NB4 (cell line): ENCODE results near the gene PCDHGA1.

ENCODE experiments used
- DNase-seq: peaks from one replicate; pipeline ENCODE4 v3.0.0; 2010; ENCODE audit warnings: low read depth
- H3K4me3 ChIP-seq: one replicate; pipeline ENCODE4 v1.5.1; 2011; ENCODE audit warnings: mild to moderate bottlenecking, low read depth, low read length, moderate library complexity
- MYC ChIP-seq: IDR thresholded peaks from 2 replicates; pipeline ENCODE4 v1.6.1; 2011; ENCODE audit warnings: low read depth, low read length
- POLR2A ChIP-seq: IDR thresholded peaks from 2 replicates; pipeline ENCODE4 v1.6.1; 2011; ENCODE audit warnings: mild to moderate bottlenecking; ENCODE audit not compliant: insufficient read length; ENCODE audit errors: extremely low read depth
- TF ChIP-seq, protein P1 (sequence below): IDR thresholded peaks from 2 replicates; pipeline ENCODE4 v1.6.1; 2011; ENCODE audit warnings: low read depth, low read length
- TF ChIP-seq, protein P2 (sequence below): IDR thresholded peaks from one replicate; pipeline ENCODE4 v1.5.1; 2012; ENCODE audit warnings: low read depth, low read length

Gene PCDHGA1

DNA sequence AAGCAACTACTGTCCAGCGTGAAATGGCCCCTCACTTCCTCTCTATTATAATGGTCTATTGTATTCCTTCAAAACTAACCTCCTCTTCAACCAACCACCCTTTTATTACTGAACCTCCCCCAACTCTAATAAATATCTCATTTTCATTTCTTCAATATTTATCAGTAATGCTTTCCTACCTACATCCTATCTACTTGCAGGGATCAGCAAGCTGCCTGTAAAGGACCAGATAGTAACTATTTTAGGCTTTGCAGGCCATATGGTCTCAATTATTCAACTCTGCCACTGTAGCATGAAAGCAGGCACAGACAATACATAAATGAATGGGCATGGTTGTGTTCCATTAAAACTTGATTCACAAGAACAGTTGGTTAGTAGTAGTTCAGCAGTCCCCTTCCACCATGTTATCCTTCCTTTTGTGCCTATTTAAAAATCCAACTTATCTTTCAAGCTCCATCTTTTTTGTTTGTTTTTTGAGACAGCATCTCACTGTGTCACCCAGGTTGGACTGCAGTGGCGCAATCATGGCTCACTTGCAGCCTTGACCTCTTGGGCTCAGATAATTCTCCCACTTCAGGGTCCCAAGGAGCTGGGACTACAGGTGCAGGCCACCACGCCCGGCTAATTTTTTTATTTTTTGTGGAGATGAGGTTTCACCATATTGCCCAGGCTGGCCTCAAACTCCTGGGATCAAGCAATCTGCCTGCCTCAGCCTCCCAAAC is 204.3 kb downstream of the PCDHGA1 start:
- no peak overlapping the region for H3K4me3 ChIP-seq
- TF ChIP-seq MYC (no peak), POLR2A (no peak)
- TF ChIP-seq, protein P1, sequence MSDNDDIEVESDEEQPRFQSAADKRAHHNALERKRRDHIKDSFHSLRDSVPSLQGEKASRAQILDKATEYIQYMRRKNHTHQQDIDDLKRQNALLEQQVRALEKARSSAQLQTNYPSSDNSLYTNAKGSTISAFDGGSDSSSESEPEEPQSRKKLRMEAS, result no peak
- TF ChIP-seq, protein P2, sequence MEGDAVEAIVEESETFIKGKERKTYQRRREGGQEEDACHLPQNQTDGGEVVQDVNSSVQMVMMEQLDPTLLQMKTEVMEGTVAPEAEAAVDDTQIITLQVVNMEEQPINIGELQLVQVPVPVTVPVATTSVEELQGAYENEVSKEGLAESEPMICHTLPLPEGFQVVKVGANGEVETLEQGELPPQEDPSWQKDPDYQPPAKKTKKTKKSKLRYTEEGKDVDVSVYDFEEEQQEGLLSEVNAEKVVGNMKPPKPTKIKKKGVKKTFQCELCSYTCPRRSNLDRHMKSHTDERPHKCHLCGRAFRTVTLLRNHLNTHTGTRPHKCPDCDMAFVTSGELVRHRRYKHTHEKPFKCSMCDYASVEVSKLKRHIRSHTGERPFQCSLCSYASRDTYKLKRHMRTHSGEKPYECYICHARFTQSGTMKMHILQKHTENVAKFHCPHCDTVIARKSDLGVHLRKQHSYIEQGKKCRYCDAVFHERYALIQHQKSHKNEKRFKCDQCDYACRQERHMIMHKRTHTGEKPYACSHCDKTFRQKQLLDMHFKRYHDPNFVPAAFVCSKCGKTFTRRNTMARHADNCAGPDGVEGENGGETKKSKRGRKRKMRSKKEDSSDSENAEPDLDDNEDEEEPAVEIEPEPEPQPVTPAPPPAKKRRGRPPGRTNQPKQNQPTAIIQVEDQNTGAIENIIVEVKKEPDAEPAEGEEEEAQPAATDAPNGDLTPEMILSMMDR, result no peak
- DNase-seq, result no peak

DNA sequence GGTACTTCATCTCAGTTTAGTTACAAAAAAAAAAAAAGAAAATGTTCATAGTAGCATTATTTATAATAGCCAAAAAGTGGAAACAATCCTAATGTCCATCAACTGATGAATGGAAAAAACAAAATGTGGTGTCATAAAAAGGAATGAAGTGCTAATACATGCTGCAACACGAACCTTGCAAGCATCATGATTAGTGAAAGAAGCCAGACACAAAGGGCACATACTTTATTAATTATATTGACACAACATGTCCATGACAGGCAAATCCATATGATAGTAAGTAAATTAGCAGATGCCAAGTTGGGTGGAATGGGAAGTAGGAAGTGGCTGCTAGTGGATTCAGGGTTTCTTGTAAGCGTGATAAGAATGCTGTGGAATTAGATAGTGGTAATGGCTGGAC is 212.7 kb downstream of the PCDHGA1 start:
- no peak for TF ChIP-seq MYC
- no peak for TF ChIP-seq POLR2A
- TF ChIP-seq, protein P1, result no peak
- TF ChIP-seq, protein P2, result no peak
- no peak overlapping the region for H3K4me3 ChIP-seq
- DNase-seq, result no peak

DNA sequence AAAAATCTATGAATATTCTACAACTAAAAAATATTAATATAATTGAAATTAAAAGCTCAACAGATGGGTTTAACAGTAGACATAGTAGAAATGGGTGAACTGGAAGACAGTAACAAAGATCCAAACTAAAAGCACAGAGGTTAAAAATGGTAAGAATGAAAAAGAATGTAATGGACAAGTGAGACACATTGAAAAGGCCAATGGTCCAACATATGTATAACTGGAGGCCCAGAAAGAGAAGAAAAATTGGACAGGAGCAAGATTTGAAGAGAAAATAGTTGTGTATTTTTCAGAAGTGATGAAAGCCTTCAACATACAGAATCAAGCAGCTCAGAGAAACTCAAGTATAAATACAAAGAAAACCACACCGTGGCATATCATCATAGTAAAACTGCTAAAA is 217.2 kb downstream of the PCDHGA1 start:
- no peak for DNase-seq

DNA sequence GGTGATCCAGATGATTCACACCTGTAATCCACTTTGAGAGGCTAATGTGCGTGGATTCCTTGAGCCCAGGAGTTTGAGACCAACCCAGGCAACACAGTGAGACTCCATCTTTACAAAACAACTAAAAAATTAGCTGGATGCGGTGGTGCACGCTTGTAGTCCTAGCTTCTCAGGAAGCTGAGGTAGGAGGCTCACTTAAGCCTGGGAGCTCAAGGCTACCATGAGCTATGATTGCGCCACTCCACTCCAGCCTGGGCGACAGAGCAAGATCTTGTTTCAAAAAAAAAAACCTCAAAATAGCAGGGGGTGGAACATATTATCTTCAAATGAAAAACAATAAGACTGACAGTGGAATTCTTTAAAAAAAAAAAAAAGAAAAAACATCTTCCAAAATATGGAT is 217.6 kb downstream of the PCDHGA1 start:
- peak; percentile 33 for DNase-seq
- no peak for TF ChIP-seq POLR2A
- TF ChIP-seq, protein P1, result no peak
- no peak for TF ChIP-seq MYC
- TF ChIP-seq, protein P2, result no peak
- H3K4me3 ChIP-seq, result no peak overlapping the region

More for the DNA sequence above, 217.2 kb downstream of the PCDHGA1 start:
- TF ChIP-seq, protein P1, result no peak
- H3K4me3 ChIP-seq, result no peak overlapping the region

DNA sequence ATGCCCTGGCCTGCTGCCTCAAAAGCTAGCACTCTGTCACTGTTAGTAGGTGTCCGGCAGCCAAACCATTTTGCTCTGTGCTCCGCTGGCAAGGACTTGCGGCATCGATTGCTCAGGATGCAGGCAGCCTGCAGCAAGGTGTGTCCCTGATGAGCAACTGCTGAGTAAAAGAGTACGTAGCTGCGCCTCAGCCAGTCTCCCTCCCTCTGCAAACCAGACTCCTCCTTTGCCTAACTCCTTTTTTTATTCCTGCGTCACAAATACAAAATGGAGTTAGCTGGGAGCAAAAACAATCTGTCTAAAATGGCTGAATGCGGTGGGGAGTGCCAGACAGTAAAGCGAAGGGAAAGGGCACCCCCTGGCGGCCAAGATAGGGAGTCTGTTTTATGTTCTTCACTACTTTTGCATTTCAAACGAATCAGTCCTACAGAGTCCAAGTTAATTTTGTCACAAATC is 227.4 kb downstream of the PCDHGA1 start:
- DNase-seq, result peak; percentile 81
- H3K4me3 ChIP-seq, result no peak overlapping the region
- TF ChIP-seq, protein P2, result peak; percentile 57
- no peak for TF ChIP-seq POLR2A

DNA sequence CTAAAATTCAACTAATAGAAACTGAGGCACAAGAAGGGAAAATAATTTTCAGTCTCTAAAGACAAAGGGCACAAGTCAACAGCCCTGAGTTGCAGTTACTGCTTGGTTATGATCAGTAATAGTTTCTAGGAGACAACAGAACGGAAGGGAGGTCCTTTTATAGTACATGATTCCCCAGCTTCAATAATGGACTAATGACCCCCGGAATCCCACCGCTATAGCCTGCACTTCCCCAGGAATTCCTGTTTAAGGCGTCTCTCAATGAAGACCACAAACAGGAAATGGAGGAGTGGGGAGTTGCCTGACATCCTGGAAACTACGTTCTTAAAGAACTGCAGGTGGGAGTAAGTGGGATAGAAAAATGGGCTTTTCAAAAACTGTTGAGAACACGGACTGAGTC is 227.8 kb downstream of the PCDHGA1 start:
- H3K4me3 ChIP-seq, result no peak overlapping the region
- TF ChIP-seq, protein P2, result no peak
- TF ChIP-seq POLR2A (no peak), MYC (no peak)
- TF ChIP-seq, protein P1, result no peak
- DNase-seq, result no peak
